NCI-H69 (cell line): Measurements from ENCODE around the gene OR8B12.
A peak's percentile ranks its signal among the peaks of the same experiment; 100 is the strongest.

Source experiments
- DNase-seq: peaks from one replicate; lab custom pipeline; 2025; lab: John Stamatoyannopoulos, UW

The OR8B12 gene, protein sequence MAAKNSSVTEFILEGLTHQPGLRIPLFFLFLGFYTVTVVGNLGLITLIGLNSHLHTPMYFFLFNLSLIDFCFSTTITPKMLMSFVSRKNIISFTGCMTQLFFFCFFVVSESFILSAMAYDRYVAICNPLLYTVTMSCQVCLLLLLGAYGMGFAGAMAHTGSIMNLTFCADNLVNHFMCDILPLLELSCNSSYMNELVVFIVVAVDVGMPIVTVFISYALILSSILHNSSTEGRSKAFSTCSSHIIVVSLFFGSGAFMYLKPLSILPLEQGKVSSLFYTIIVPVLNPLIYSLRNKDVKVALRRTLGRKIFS

DNA sequence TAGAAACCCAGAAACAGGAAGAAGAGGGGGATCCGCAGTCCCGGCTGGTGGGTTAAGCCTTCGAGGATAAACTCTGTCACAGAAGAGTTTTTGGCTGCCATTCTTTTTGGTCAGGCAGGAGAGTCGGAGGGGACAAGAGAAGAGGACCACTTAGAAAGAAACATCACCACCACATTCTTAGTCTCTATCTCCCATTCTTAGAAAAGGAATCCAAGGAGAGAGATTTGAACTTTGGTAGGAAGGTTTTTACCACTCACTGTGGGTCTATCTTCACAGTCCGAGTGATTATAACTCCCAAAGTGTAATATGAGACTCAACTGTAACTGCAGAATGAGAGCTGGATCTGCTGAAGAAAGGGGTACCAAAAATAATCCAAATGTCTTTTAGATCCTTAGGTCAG lies at the start of gene OR8B12:
Gene OR8B12 (minus strand): TSS at position 101 of the 400 bp plus-strand sequence. CDS start 0 bp downstream, at position 101.
- no peak for DNase-seq

DNA sequence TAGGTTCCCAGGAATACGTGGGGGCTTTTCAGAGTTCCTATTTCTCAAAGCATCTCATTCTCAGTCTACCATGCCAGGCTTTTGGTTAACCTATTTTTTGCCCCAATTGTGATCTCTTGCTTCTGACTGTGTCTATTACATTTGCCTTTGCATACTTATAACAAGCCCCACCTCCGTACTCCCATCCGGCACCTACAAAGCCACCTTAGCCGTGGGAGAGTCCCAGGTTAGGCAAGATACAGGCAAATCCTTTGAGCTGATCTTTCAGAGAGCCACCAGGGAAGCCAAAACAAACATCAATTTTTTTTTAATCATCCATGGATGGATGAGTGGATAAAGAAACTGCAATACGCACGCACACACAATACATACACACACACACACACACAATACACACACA lies 49.2 kb upstream of the OR8B12 start:
- no peak for DNase-seq

- DNase-seq: no peak
Observed at GRCh38 chr11:124591430-124591829, 48.0 kb upstream of the OR8B12 start.

GRCh38 chr11:124586238-124586860 lies 42.9 kb upstream of the OR8B12 start:
- DNase-seq: peak; percentile 68

GRCh38 chr11:124584681-124585372 lies 41.4 kb upstream of the OR8B12 start:
- no peak for DNase-seq

- peak; percentile 92 for DNase-seq
Observed at GRCh38 chr11:124583781-124584180, 40.3 kb upstream of the OR8B12 start.

DNA sequence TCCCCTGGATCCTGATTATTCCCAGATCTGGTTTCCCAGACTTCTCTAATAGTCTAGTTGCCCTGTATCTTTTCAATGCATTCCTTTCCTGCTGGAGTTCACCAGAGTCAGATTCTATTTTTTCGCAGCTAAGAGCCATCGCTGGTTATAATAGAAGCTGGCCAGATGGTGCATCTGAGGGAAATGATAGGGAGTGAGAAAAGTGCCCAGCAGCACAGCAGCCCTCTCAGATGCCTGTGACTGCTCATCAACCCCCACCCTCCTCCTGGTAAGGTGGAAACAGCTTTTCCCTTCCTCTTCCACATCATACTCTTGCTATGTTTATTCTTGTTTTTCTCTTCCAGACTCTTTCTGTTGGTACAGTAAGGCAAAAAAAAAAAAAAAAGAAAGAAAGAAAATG lies 39.1 kb upstream of the OR8B12 start:
- peak; percentile 81 for DNase-seq

DNA sequence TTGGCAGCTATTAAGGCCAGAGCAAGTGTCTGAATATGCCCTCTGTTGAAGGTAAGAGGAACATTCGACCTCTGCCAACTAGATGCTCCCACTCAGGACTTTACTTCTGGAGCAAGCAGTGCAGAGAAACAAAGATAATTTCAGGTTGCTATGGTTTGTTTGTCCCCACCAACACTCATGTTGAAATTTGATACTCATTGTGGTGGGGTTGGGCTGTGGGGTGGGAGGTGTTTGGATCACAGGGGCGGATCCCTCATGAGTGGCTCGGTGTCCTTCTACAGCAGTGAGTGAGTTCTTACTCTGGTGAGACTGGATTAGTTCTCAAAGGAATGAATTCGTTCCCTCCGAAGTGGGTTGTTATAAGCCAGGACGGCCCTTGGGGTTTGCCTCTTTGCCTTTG lies 38.4 kb upstream of the OR8B12 start:
- peak; percentile 14 for DNase-seq

GRCh38 chr11:124578761-124579160 lies 35.3 kb upstream of the OR8B12 start:
- no peak for DNase-seq

DNA sequence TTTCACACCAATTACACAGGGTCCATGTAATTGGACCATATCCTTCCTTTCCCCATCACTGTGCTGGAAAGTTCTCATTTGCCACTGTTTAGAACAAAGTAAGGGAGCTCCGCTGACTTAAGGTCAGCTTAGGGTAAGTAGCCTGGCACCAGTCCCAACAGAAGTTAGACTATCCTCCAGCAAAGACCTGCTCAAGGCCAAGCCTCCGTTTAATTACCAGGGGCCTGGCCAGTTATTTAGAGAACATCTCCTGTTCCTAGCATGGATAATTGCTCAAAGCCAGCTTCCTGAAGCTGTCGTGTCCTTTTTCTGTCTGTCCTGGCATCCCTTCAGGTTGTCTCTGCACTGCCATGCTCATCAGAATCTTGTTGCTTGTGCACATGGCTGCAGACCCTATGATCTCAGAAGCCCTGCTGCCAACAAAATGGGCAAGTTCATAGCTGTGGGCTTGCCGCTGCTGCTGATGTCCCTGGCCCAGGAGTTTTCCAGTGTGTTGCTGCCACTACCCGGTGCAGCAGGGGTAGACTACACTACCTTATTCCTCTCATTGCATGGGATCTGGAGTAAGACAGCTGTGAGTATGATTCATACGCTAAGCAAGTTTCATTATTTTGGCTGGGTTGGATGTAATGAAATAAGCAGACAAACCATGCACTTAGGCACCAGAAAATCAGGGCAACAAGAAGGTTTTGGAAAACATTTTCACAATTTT lies 34.4 kb upstream of the OR8B12 start:
- no peak for DNase-seq

DNA sequence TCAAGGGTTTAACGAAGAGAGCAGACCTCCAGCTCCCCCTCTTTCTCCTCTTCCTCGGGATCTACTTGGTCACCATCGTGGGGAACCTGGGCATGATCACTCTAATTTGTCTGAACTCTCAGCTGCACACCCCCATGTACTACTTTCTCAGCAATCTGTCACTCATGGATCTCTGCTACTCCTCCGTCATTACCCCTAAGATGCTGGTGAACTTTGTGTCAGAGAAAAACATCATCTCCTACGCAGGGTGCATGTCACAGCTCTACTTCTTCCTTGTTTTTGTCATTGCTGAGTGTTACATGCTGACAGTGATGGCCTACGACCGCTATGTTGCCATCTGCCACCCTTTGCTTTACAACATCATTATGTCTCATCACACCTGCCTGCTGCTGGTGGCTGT lies 26.7 kb upstream of the OR8B12 start:
- DNase-seq: no peak

DNA sequence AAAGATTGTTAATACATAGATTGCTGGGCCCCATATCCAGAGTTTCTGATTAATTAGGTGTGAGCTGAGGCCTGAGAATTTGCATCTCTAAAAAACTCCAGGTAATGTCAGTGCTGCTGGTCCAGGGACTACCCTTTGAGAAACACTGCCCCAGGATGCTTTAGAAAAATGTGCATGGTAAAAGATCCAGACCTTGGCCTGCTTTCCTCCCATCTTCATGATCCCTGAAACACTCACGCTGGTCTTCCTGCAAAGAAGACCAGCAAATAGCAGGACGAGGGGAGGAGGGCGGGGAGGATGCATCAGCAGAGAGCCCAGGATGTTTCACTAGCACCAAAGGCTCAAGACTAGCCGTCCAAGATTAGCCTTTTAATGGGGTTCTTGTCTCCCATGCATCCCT lies 26.2 kb upstream of the OR8B12 start, which contains the start of gene OR8A1:
Gene OR8A1 (plus strand): TSS at position 301 of the 400 bp plus-strand sequence. CDS start 123 bp downstream, outside the sequence.
- DNase-seq: no peak

DNA sequence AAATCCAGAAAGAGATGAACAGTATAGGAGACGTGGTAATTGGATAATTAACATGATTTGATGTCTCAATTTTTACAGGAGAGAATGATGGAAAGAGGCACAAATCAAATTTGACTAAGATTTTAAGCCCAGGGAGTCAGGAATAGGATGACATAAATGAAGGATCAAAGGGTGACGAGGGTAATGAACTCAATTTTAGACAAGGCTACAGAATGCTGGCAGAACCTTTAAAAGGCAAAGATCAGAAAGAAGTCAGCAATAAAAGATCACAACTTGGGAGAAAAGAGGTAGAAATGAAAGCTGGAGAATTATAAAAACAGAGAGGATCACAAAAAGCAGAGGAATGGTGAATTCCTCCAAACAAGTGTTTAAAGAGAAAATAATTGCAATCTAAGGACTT lies 13.4 kb upstream of the OR8B12 start:
- DNase-seq: no peak

DNA sequence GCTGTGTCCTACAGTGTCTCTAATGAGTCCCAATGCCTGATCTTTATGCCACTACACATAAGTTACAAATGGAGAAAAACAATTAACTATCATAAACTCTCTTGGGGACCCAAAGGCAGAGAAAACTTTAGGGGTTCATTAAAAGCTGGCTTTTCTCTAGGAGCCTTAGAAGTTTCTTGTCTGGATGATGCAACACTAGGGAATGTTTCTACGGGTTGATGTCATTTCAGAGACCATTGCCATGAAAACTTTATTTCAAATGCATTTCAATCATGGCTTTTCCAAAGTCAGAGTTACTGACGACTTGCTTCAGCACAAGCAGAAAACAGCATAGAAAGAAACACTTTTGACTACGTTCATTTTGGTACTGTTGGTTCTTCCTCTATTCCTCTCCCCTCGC lies 8.5 kb upstream of the OR8B12 start:
- DNase-seq: no peak

- no peak for DNase-seq
Observed at GRCh38 chr11:124551189-124551588, 7.7 kb upstream of the OR8B12 start.

DNA sequence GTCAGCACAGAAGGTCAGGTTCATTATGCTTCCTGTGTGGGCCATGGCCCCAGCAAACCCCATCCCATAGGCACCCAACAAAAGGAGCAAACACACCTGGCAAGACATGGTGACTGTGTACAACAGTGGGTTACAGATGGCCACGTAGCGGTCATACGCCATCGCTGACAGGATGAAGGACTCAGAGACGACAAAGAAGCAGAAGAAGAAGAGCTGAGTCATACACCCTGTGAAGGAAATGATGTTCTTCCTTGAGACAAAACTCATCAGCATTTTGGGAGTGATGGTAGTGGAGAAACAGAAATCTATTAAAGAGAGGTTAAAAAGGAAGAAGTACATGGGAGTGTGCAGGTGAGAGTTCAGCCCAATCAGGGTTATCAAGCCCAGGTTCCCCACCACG lies 309 bp downstream of the OR8B12 start:
- DNase-seq: no peak

GRCh38 chr11:124541204-124541603 lies 2.2 kb downstream of the OR8B12 start:
- no peak for DNase-seq

- no peak for DNase-seq
Observed at GRCh38 chr11:124538019-124538418, 5.4 kb downstream of the OR8B12 start.

DNA sequence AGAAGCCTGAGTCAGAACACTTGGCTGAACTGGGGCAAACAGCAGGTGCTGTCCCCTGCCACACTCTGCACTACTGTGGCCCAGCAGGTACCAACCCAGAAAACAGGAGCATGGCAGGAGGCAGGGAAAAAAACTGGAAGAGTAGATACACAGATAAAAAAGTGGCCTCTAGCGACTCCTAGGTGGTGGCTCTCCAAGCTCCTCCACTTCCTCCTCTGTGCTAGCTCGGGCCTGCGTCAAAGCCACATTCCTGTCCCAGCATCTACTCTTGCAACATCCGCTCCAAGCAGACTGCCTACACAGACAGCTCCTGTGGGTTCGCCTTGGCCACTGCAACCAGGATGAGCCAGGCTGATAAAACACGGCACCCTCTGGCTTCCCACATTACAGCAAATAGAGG lies 6.9 kb downstream of the OR8B12 start:
- peak; percentile 11 for DNase-seq

- no peak for DNase-seq
Observed at GRCh38 chr11:124535552-124536232, 7.8 kb downstream of the OR8B12 start.

DNA sequence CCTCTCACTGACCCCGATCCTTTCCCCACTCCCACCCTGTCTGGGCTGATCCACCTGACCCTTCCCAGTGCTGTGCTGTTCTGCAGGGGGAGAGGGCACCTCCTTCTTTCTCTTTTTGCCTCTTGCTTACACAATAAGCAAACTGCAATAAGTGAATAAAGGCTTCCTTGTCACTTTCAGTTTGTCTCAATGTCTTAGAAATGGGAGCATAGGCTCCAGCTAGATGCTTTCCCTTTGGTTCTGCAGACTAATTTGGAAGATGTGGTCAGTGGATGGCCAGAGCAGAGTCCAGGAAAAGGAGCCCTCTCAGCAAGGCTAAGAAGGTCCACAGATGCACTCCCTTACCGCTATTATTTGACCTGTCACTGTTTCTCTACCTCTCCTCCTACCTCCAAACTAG lies 9.4 kb downstream of the OR8B12 start:
- DNase-seq: no peak

- no peak for DNase-seq
Observed at GRCh38 chr11:124533626-124534025, 9.8 kb downstream of the OR8B12 start.
